UCSD-AML1 (cell line): Measurements from ENCODE around the gene HPD.
"Not testable (repeated sequence)": the region's sequence is repeated elsewhere in the genome, so short reads cannot be mapped to it uniquely, and the experiment has no call there.

Experiments used
- DNase-seq: peaks from one replicate; lab custom pipeline; 2025; ENCODE audit not compliant: unreplicated experiment; lab: John Stamatoyannopoulos, UW

The HPD gene

DNA sequence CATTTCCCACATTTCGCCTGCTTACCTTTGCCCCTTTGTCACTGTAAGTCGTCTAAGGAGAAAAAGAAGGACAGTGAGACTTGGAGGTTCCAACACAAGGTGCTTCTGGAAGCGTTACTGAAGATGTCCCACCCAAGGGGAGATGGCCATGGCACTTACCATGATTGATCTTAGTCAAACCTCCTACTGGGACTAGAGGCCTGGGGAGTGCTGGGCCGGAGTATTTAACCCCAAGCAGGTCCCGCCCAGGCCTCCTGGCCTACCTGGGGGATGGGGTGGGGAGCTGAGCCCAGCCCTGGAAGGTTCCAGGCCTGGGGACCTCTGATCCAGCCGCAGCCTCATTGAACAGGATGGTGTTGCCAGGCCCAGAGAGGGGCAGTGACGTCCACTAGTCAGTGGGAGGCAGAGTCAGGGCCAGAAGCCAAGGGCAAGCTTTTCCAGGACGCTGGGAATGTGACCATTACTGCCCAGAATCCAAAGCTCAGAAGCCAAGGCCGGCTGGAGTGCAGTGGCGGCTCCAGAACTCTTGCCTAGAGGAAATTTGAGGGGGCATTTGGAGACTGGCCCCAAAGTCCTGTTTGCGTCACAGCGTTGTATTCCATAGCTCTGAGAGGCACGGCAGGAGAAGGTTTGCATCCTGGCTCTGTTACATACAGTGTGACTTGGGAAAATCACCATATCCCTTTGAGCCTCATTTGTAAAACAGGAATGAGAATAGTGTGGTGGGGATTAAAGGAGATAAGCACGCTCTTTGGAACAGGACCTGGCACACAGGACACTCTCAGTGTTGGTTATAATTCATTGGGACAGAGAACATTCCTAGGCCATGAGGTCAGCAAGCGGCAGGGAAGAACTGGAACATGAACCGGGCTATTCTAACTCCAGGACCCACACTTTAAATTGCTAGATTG is at the start of gene HPD:
Gene HPD, minus strand, starts transcription at position 198 of the 911 bp plus-strand sequence. Its CDS starts 36 bp downstream, at position 162.
- no peak for DNase-seq

DNA sequence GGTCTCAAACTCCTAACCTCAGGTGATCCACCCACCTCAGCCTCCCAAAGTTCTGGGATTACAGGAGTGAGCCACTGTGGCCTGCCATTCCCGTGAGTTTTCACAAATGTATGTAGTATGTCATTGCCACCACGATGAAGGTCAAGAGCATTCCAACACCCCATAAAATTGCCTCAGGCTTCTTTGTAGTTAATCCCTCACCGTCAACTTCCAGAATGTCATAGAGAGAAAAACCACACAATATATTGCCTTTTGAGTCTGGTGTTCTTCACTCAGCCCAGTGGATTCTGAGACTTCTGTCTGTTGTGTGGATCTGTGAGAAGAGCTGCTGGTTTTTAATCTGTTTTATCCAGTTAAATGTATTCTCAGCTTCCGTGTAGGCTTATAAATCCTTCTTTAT is 47.1 kb upstream of the HPD start:
- no peak for DNase-seq

DNA sequence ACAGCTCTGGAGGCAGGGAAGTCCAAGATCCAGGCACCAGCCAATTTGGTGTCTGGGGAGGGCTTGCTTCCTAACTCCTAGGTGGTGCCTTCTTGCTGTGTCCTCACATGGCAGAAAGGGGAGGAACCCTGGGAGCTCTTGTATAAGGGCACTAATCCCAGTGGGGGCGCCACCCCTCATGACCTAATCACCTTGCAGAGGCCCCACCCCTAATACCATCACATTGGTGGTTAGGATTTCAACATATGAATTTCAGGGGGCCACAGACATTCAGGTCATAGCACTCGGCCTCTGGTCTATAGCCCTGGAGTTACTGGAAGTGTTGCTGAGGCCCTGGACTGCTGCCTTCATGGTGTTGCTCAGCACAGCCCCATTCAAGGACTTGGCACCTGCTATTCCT is 44.5 kb upstream of the HPD start:
- no peak for DNase-seq

DNA sequence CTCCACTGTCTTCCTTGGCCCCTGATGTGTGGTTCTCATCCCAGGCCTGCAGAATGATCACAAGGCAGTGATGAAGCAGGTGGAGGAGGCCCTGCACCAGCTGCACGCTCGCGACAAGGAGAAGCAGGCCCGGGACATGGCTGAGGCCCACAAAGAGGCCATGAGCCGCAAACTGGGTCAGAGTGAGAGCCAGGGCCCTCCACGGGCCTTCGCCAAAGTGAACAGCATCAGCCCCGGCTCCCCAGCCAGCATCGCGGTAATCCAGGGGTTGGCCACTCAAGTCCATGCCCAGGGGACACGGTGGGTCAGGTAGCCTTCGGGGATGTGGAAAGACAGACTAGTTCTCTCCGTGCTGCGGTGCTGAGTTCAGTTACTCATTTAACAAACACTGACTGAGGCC is 40.9 kb upstream of the HPD start:
- DNase-seq = no peak

DNA sequence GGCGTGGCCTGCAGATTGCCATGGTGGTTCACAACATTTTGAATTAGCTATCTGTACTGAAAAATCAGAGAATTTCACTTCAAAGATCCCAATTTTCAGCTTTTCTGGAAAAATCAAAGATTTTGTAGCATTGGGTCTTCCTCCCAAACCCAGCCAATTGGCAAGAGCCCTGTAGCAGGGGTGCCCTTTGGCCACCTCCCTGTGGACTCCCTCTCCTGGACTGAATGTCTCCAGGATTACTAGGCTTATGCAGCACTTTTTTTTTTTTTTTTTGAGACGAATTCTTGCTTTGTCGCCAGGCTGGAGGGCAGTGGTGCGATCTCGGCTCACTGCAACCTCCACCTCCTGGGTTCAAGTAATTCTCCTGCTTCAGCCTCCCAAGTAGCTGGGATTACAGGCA is 39.6 kb upstream of the HPD start:
- DNase-seq = no peak

DNA sequence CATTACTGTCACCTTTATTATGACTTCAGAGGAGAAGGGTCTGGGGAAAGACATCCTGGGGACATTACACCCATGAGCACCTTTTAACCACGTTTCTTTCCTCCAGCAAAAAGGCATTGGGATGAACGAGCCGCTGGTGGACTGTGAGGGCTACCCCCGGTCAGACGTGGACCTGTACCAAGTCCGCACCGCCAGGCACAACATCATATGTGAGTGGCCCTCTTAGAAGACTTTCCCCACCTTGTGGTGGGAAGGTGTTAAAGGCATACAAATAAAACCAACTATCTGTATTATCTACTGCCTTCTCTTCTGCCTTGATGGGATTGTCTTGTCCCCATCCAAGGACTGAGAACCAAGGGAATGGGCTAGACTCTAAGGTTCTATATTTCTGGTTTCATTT is 36.0 kb upstream of the HPD start:
- DNase-seq = no peak

DNA sequence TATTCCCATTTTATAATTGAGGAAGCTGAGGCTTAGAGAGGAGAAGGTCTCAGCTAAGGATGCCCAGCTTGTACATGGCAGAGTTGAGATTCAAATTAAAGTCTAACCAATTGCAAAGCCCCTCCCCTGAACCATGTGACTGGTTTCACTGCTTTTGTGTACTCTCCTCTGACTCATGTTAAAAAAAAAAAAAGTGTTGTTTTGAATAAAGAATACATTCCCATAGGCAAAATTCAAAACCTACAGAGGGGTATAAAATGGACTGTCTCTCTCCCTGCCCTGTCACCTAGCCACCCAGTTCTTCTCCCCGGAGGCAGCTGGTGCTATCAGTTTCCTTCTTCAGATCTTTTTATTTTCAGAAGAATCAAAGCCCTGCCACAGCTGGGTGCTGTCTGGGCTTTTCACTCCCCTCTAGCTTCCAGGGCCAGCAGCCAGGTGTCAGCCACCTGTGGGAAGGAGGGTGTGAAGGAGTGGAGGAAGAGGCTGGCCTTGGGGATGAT is 35.4 kb upstream of the HPD start:
- DNase-seq = no peak

DNA sequence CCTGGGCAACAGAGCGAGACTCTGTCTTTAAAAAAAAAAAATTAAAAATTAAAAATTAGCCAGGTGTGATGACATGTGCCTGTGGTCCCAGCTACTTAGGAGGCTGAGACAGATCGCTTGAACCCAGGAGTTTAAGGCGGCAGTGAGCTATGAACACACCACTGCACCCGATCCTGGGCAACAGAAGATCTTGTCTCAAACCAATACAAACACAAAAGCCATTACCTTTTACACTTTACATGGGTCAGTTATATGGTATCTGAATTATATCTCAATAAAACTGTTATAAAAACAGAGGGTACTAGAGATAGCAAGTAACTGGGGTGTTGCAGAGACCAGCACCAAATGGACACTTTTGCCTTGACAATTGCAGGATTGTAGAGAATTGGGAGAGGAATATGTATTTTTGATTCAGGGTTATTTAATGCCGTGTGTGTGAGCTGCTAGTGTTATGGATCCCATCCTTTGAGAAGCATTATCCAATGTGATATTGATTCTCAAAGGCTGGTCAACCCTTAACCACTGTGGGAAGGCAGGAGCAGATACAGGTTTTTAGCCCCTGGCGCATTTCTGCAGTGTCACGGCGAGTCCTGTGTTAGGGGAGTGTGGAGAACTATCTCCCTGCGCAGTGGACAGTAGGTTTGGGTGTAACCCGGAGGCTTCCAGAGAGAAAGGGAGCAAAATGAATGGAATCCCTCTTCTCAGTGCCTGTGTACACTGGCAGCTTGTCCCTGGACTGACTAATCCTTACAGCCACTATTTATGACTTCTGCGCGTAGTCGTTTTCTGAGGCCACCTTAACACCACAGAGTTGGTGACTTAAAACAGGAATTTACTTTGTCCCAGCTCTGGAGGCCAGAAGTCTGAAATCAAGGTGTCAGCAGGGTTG is 34.3 kb upstream of the HPD start:
- DNase-seq = no peak

DNA sequence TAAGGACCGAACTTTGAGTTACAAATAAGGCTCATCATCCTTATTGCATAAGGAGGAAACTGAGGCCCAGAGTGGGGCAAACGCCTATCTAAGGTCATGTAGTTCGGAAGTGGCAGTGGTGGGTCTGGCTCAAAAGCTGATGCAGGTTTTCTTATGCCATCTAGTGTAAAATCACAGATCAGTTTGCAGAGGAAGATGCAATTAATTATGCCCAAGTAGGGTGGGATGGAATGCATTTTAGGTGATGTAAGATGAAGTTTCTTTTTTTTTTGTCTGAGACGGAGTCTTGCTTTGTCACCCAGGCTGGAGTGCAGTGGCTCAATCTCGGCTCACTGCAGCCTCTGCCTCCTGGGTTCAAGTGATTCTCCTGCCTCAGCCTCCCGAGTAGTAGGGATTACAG is 31.0 kb upstream of the HPD start:
- not testable (repeated sequence) for DNase-seq

DNA sequence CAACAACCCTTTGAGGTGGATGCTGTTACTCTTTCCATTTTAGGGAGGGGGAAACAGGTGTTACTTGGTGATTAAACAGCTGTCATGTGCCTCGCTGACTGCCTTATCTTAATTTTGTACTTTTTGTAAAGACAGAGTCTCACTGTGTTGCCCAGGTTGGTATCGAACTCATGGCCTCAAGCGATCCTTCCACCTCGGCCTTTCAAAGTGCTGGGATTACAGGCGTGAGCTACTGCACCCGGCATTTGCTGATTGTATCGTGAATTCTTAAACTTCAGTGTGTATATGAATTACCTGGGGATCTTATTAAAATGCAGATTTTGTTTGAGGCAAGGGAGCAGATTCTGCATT is 30.6 kb upstream of the HPD start:
- DNase-seq = no peak

DNA sequence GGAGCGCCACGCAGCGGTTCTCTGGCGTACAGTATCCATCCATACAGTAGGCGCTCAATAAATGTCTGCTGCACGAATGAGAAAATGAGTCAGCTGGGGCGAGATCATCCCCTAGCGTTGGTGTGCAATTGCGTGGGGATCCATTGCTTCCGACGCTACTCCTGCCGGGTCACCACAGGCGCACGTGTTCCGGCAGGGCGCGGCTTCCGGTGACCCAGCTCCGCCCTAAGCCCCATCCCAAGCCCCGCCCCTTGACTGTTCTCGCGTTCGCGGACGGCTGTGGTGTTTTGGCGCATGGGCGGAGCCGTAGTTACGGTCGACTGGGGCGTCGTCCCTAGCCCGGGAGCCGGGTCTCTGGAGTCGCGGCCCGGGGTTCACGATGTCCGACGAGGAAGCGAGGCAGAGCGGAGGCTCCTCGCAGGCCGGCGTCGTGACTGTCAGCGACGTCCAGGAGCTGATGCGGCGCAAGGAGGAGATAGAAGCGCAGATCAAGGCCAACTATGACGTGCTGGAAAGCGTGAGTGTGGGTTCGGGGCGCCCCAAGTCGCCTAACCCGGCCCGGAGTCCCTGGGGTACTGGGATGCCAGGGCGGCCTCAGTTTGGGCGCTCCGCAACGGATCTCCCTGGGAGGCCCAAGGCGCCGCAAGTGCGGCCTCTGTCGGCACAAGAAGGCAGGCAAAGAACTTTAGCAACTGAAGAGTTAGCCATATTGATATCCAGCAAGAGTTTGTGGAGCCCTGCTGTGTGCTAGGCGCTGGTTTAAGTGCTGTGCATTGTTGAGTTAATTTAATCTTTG is 30.0 kb upstream of the HPD start, which contains the start of gene PSMD9:
Gene PSMD9, plus strand, starts transcription at position 313 of the 796 bp plus-strand sequence. Its CDS starts 67 bp downstream, at position 380.
- peak; percentile 99 for DNase-seq

DNA sequence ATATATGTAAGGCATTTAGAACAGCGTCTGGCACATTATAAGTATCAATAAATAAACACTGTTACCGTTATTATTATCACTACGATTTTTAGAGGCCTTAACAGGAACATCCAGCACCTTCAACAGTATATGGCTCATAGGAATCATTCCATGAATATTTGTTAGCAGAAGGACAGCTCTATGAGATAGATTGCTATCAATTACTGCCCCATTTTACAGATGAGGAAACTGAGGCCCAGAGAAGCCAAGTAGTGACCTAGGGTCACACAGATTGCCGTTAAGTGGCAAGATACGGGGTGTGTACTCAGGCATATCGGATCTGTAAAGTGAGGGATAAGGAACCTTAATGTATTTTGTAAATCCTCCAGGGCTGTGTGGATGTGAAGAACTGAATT is 29.4 kb upstream of the HPD start:
- no peak for DNase-seq

DNA sequence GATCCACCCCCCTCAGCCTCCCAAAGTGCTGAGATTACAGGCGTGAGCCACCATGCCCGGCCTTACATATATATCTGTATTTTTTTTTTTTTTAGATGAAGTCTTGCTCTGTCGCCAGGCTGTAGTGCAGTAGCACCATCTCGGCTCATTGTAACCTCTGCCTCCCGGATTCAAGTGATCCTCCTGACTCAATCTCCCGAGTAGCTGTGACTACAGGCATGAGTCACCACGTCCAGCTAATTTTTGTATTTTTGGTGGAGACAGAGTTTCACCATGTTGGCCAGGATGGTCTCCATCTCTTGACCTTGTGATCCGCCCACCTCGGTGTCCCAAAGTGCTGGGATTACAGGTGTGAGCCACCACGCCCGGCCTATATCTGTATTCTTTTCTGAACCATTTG is 26.5 kb upstream of the HPD start:
- not testable (repeated sequence) for DNase-seq

DNA sequence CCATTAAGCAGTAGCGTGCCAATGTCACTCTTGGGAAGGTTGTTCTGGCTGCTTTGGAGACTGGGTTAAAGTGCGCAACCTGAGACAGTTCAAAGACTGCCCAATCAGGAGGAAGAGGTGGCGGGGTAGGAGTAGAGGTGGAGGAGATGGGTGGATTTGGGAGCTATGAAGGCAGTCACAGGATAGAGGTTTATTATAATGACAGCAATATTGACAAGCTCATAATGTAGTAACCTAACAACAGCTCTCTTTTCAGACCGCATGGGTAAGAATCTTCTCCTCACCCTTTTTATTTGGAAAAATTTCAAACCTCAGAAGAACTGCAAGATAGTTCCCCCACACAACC is 24.6 kb upstream of the HPD start:
- DNase-seq = no peak

DNA sequence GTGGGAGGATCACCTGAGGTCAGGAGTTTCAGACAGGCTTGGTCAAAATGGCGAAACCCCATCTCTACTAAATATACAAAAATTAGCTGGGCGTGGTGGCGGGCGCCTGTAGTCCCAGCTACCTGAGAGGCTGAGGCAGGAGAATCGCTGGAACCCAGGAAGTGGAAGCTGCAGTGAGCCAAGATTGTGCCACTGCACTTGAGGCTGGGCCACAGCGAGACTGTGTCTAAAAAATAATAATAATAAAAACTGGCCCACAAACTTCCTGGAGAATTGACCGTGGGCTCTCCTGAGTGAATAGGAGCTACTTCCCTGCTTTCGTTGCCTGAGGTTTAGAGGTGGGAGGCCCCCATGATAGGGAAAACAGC is 17.4 kb upstream of the HPD start:
- DNase-seq = not testable (repeated sequence)

DNA sequence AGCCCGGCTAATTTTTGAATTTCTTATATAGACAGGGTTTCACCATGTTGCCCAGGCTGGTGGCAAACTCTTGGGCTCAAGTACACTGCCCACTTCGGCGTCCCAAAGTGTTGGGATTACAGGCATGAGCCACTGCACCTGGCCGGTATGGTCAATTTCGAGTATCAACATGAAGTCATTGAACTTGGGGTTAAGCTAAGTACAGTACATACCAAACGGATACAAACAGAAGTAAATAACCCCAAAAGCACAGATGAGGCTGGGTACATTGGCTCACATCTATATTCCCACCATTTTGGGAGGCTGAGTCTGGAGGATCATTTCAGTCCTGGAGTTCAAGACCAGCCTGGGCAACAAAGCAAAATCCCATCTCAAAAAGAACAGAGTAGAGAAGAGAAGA is 16.9 kb upstream of the HPD start:
- DNase-seq = no peak

DNA sequence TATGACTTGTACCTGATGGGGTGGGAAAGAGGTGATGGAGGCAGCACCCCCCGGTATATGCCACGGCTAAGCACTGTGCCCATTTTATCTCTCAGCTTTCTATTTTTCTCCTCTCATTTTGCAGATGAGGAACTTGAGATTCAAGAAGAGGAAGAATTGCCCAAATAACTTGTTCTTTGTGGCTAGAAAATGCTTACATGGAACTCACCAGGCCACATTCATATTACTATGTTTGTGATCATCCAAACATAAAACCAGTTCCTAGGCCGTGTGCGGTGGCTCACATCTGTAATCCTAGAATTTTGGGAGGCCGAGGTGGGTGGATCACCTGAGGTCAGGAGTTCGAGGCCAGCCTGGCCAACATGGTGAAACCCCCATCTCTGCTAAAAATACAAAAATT is 15.4 kb upstream of the HPD start:
- no peak for DNase-seq

DNA sequence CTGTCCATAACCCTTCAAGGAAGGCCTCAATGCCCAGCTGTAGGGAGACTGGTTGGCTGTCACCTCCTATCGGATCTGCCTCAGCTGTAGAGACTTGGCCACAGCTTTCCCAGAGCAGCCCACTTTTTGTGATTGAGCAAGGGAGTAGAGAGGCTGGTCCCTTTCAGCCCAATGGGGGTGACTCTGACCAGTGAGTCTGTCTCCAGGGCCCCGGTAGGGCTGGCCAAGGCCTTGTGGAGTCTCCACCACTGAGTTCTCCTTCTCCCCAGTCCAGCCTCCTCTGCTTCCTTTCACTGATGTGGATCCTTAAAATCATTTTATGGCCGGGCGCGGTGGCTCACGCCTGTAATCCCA is 14.5 kb upstream of the HPD start:
- no peak for DNase-seq

DNA sequence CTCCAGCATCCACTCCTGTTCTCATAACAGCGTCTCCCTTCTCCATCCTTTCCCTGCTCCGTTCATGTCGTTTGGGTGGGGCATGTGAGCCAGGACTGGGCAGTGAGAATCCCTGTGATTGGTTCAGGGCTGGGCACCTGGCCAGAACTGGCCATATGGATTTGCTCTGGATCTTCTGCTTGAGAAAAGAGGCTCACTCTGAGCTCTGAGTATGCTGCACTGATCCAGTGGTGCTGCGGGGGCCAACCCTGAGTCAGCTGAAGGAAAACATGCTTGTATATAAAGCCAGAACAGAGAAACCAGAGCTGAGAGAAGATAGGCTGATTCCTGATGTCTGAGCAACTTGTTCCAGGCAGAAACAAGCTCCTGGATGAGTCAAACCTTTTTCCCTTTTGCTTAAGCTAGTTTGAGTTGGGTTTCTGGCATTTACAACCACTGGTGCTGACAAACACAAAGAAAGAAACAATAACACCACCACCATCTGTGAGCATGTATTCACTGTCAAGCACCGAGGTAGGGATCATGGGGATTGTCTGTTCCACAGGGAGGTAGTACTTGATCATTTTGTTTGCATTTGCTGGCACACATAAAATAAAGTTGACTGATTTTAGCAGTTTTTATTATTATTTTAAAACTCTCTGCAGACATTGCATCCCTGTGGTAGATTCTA is 14.0 kb upstream of the HPD start:
- DNase-seq = no peak

DNA sequence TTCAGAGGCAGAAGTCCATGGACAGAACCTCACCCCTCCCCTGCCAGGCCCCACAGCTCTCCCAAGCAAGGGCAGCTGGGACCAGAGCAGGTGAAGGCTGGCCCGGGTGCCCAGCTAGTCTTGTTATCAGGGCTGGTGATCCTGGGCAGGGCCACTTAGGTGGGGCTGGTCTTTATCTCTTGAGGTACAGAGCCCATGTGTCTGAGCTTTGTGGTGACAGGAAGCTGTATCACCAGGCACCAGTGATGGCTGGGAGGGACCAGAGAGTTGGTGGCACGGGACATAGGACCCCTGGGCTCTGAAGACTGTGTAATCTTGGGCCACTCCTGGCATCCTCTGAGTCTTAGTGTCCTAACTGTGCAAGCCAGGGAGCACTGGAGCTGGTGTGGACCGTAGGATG is 12.8 kb upstream of the HPD start:
- DNase-seq = no peak

DNA sequence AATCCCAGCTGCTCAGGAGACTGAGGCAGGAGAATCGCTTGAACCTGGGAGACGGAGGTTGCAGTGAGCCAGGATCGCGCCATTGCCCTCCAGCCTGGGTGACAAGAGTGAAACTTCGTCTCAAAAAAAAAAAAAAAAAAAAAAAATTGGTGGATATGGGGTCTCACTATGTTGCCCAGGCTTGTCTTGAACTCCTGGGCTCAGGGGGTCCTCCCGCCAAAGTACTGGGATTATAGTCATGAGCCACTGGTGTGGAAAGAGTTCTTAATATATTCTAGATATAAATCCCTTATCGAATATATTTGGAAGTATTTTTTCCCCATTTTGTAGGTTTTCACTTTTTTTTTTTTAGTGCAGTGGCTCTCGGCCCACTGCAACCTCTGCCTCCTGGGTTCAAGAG is 10.6 kb upstream of the HPD start:
- DNase-seq = not testable (repeated sequence)
